T-cell (primary cell): ENCODE results near the gene ARHGEF11. TPM values are rescaled to one million over a fixed set of nuclear protein-coding genes. Genes with fewer than 3 reads are reported as not detected.
A peak's percentile ranks its signal among the peaks of the same experiment; 100 is the strongest.

Experiments
- ATAC-seq, 4 experiments: fragments of 200-7000 bp in 3 of 4; fragments of 150-1000 bp in 1 of 4; cut with Tn5 transposase; replicated peaks in 1 of 4; 1 replicate in 3 of 4; 2 replicates in 1 of 4; pipeline ENCODE4 v1.10.0; 2021; ENCODE audit warnings: moderate library complexity in 3 of 4, mild to moderate bottlenecking in 2 of 4, moderate number of reproducible peaks in 1 of 4
- CTCF ChIA-PET, 2 donors: fragments of 300-600 bp; sonication (Branson Sonifier 250); formaldehyde crosslinking; loops; one replicate each; lab custom pipeline; 2022; ENCODE audit warnings: antibody characterized with exemption in 2 of 2; lab: Charles Lee
- POLR2A ChIA-PET, 2 donors: fragments of 300-600 bp; sonication (Branson Sonifier 250); formaldehyde crosslinking; loops; one replicate each; lab custom pipeline; 2022; ENCODE audit warnings: antibody characterized with exemption in 2 of 2; lab: Charles Lee
- DNase-seq, 35 experiments: peaks; one replicate each; pipeline versions ENCODE4 v3.0.0 to v3.0.0-alpha.2; 2013 to 2023
- H3K27ac ChIP-seq: one replicate; pipeline ENCODE4 v1.5.1; 2013; ENCODE audit warnings: low read length
- H3K27me3 ChIP-seq, 2 experiments: replicated peaks in 1 of 2; 1 replicate in 1 of 2; 2 replicates in 1 of 2; pipeline versions ENCODE4 v1.6.1 to v1.7.0; 2013; ENCODE audit warnings: low read length in 1 of 2, mixed read lengths in 1 of 2; ENCODE audit not compliant: control insufficient read depth in 2 of 2, insufficient read depth in 2 of 2; ENCODE audit errors: extremely low read depth in 1 of 2
- H3K36me3 ChIP-seq, 2 donors: 1 replicate in 1 of 2; 2 replicates in 1 of 2; pipeline versions ENCODE4 v1.6.1 to v1.7.0; 2013; ENCODE audit warnings: low read length in 1 of 2; ENCODE audit not compliant: control insufficient read depth in 2 of 2, insufficient read depth in 1 of 2; ENCODE audit errors: extremely low read depth in 1 of 2
- H3K4me1 ChIP-seq, 2 experiments: 1 replicate in 1 of 2; 2 replicates in 1 of 2; pipeline versions ENCODE4 v1.6.1 to v1.7.0; 2013; ENCODE audit warnings: low read length in 2 of 2, mixed read lengths in 1 of 2; ENCODE audit not compliant: insufficient read depth in 2 of 2, control insufficient read depth in 1 of 2; ENCODE audit errors: extremely low read depth in 1 of 2
- H3K4me3 ChIP-seq, 2 donors: 1 replicate in 1 of 2; 2 replicates in 1 of 2; pipeline versions ENCODE4 v1.5.1 to v1.7.0; 2013; ENCODE audit warnings: mild to moderate bottlenecking in 2 of 2, low read length in 1 of 2, moderate library complexity in 1 of 2; ENCODE audit not compliant: control insufficient read depth in 1 of 2; ENCODE audit errors: extremely low read depth in 1 of 2
- H3K9me3 ChIP-seq: 2 replicates; pipeline ENCODE4 v1.7.0; 2013
- H3K27ac Mint-ChIP-seq, 2 donors: one replicate each; pipeline ENCODE4 v1.8.0; 2020 to 2021; ENCODE audit warnings: mild to moderate bottlenecking in 2 of 2, mixed read lengths in 2 of 2
- H3K27me3 Mint-ChIP-seq, 2 donors: one replicate each; pipeline ENCODE4 v1.8.0; 2021 to 2022; ENCODE audit warnings: mixed read lengths in 2 of 2
- H3K36me3 Mint-ChIP-seq: one replicate; pipeline ENCODE4 v1.8.0; 2021; ENCODE audit warnings: mixed read lengths
- H3K4me1 Mint-ChIP-seq, 3 donors: one replicate each; pipeline ENCODE4 v1.8.0; 2020 to 2022; ENCODE audit warnings: mixed read lengths in 3 of 3, mild to moderate bottlenecking in 1 of 3
- H3K4me3 Mint-ChIP-seq, 3 donors: one replicate each; pipeline ENCODE4 v1.8.0; 2020 to 2022; ENCODE audit warnings: mild to moderate bottlenecking in 3 of 3, mixed read lengths in 3 of 3, moderate library complexity in 3 of 3
- H3K9me3 Mint-ChIP-seq, 3 donors: one replicate each; pipeline ENCODE4 v1.8.0; 2020 to 2022; ENCODE audit warnings: mixed read lengths in 3 of 3
- WGBS: methylation state at CpG from one replicate; pipeline ENCODE4 v1.1.5; 2013; ENCODE audit warnings: missing lambda C conversion rate; ENCODE audit not compliant: insufficient coverage; 5-methylcytosine and 5-hydroxymethylcytosine counted together
- total RNA-seq, 35 experiments: library from RNA in 6 of 35; stranded (reverse) in 6 of 35; fragments of 120-200 nt in 1 of 35; gene quantifications; one replicate each; pipeline versions ENCODE4 v1.2.1 to v1.2.4 and lab custom pipeline; 2013 to 2026

ARHGEF11 gene
- total RNA-seq, 5 donors from 2014 or later (not counting 1 experiment from before 2014, with no cell fraction given), result 20.7 to 34.6 (median 34.1) TPM

GRCh38 chr1:156894711-156895454, 150.7 kb downstream of the ARHGEF11 start:
- Histone ChIP-seq H3K4me1 (peaks cover 4 to 35% of the 10 kb centered on the region in 2 experiments), H3K9me3 (no peaks in the 10 kb centered on the region), H3K36me3 (no peaks in the 10 kb centered on the region), H3K4me3 (no peak overlapping the region), H3K27me3 (peaks cover 0 to 85% of the 10 kb centered on the region in 2 experiments), H3K27ac (no peak overlapping the region)
- Mint-ChIP-seq H3K36me3 (no peaks in the 10 kb centered on the region), H3K4me3 (no peak overlapping the region), H3K4me1 (peaks cover 22 to 30% (median 26%) of the 10 kb centered on the region in 3 donors), H3K27me3 (peaks cover 25 to 61% of the 10 kb centered on the region in 2 donors), H3K27ac (no peak overlapping the region), H3K9me3 (no peaks in the 10 kb centered on the region)
- DNase-seq (no peak), ATAC-seq (no peak)
- CTCF ChIA-PET, result no interaction called here
- 91% methylated on average over 2 of the region's 12 CpGs for WGBS
- POLR2A ChIA-PET, result no interaction called here

- Mint-ChIP-seq H3K4me1 (peaks cover 22 to 30% (median 26%) of the 10 kb centered on the region in 3 donors), H3K36me3 (no peaks in the 10 kb centered on the region), H3K9me3 (no peaks in the 10 kb centered on the region), H3K4me3 (peak overlapping the region in 2 of 3 donors; percentile 43 to 57), H3K27me3 (peaks cover 26 to 65% of the 10 kb centered on the region in 2 donors), H3K27ac (no peak overlapping the region)
- H3K27ac ChIP-seq, result no peak overlapping the region
- ATAC-seq, result no peak
- WGBS, result 46% methylated on average over 3 of the region's 5 CpGs
- H3K9me3 ChIP-seq, result no peaks in the 10 kb centered on the region
- no peak overlapping the region for H3K4me3 ChIP-seq
- peaks cover 0 to 78% of the 10 kb centered on the region in 2 experiments for H3K27me3 ChIP-seq
- H3K36me3 ChIP-seq, result no peaks in the 10 kb centered on the region
- POLR2A ChIA-PET, result no interaction called here
- no peak for DNase-seq
- peaks cover 4 to 35% of the 10 kb centered on the region in 2 experiments for H3K4me1 ChIP-seq
- CTCF ChIA-PET, result no interaction called here
Measured at GRCh38 chr1:156894001-156894400, 151.5 kb downstream of the ARHGEF11 start.

DNA sequence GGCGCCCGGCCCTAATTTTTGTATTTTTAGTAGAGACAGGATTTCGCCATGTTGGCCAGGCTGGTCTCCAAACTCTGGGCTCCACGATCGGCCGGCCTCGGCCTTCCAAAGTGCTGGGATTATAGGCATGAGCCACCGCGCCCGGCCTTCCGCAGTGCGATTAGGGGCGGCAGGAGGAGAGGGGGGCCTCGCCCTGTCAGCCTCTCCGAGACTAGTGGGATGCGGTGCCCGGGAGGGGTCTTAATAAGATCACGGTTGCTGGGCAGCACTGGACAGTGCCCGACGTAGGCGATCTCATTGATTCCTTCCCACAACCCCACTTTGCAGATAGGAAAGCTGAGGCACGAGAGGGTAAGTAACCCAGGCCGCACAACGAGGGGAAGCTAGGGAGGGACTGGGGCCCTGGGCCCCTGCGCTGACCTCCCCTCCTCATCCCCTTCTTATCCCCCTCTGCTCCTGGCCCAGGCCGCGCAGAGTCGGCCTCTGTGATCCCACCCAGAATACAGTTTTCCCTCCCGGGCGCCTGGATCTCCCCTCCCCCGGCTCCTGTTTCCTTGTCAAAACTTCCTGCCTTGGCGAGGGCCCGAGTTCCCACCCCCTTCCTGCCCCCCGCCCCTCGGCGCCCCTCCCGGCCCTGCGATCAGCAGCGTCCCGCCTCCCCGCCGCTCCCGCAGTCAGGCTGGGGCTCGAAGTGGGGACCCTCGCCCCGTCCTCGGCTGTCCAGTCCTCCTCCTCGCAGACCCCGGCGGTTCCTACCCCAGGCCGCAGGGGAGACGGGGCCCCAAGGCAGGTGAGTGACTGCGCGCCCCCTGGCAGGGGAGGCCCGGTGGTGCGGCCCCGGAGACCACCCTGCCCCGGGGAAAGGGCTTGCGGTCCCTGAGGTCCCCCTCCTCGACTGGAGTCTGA, 152.2 kb downstream of the ARHGEF11 start, which contains the start of gene PEAR1:
Gene PEAR1, plus strand, starts transcription at position 671 of the 906 bp plus-strand sequence. CDS start 10,209 bp downstream, outside the sequence.
- H3K27ac Mint-ChIP-seq, result no peak within 1 kb of the TSS
- WGBS, result 12% methylated on average over 48 of the region's 60 CpGs
- peak within 1 kb of the TSS; percentile 61 to 75 (median 62) for H3K4me3 Mint-ChIP-seq
- CTCF ChIA-PET, result interaction anchor here (0.6 to 1.7 kb wide), 9 partner anchors 14 to 564 kb away, joined by 3 to 6 read pairs (median 3); no protein-coding TSS in a partner anchor
- H3K27me3 Mint-ChIP-seq, result peaks cover 23 to 62% of the 10 kb centered on the region in 2 donors
- Histone ChIP-seq H3K4me3 (peak within 1 kb of the TSS; percentile 24 to 69), H3K9me3 (no peaks in the 10 kb centered on the region), H3K27ac (no peak within 1 kb of the TSS), H3K27me3 (peaks cover 0 to 80% of the 10 kb centered on the region in 2 experiments), H3K36me3 (no peaks in the 10 kb centered on the region), H3K4me1 (peaks cover 4 to 34% of the 10 kb centered on the region in 2 experiments)
- H3K9me3 Mint-ChIP-seq, result no peaks in the 10 kb centered on the region
- H3K4me1 Mint-ChIP-seq, result peaks cover 17 to 25% (median 23%) of the 10 kb centered on the region in 3 donors
- DNase-seq (peak in 2 of 35 experiments; percentile 3 to 9), ATAC-seq (no peak)
- no peaks in the 10 kb centered on the region for H3K36me3 Mint-ChIP-seq
- POLR2A ChIA-PET, result no interaction called here

GRCh38 chr1:156892190-156893047, 153.1 kb downstream of the ARHGEF11 start:
- Mint-ChIP-seq H3K27ac (no peak overlapping the region), H3K4me3 (peak overlapping the region; percentile 61 to 75 (median 62)), H3K36me3 (no peaks in the 10 kb centered on the region), H3K27me3 (peaks cover 23 to 61% of the 10 kb centered on the region in 2 donors), H3K9me3 (no peaks in the 10 kb centered on the region), H3K4me1 (peaks cover 15 to 22% (median 22%) of the 10 kb centered on the region in 3 donors)
- 3% methylated on average over 34 of the region's 48 CpGs for WGBS
- DNase-seq (peak; percentile 59 to 89 (median 78)), ATAC-seq (peak; percentile 92 to 98 (median 94))
- Histone ChIP-seq H3K27me3 (peaks cover 0 to 80% of the 10 kb centered on the region in 2 experiments), H3K36me3 (no peaks in the 10 kb centered on the region), H3K9me3 (no peaks in the 10 kb centered on the region), H3K4me1 (peaks cover 4 to 29% of the 10 kb centered on the region in 2 experiments), H3K27ac (no peak overlapping the region), H3K4me3 (peak overlapping the region; percentile 24 to 69)
- ChIA-PET CTCF (interaction anchor here (0.6 to 1.7 kb wide), 11 partner anchors 10 to 563 kb away, joined by 3 to 6 read pairs (median 3); no protein-coding TSS in a partner anchor), POLR2A (no interaction called here)

GRCh38 chr1:156889802-156890580, 155.6 kb downstream of the ARHGEF11 start:
- 35% methylated on average over 7 of the region's 8 CpGs for WGBS
- ChIA-PET POLR2A (interaction anchor here in 1 of 2 donors (0.6 kb wide), 3 partner anchors 31 to 93 kb away, joined by 3 to 5 read pairs (median 3); no protein-coding TSS in a partner anchor), CTCF (interaction anchor here (0.6 to 1.9 kb wide), 8 partner anchors 38 to 164 kb away, joined by 3 to 14 read pairs (median 6); no protein-coding TSS in a partner anchor)
- H3K4me3 ChIP-seq, result no peak overlapping the region
- DNase-seq (peak in 25 of 35 experiments; percentile 12 to 70 (median 30)), ATAC-seq (peak in 1 of 4 experiments; percentile 34)
- no peak overlapping the region for H3K27ac ChIP-seq
- peaks cover 4 to 29% of the 10 kb centered on the region in 2 experiments for H3K4me1 ChIP-seq
- peaks cover 34 to 59% of the 10 kb centered on the region in 2 donors for H3K27me3 Mint-ChIP-seq
- H3K36me3 ChIP-seq, result no peaks in the 10 kb centered on the region
- H3K9me3 Mint-ChIP-seq, result no peaks in the 10 kb centered on the region
- H3K9me3 ChIP-seq, result no peaks in the 10 kb centered on the region
- no peak overlapping the region for H3K4me3 Mint-ChIP-seq
- no peak overlapping the region for H3K27ac Mint-ChIP-seq
- no peaks in the 10 kb centered on the region for H3K36me3 Mint-ChIP-seq
- peaks cover 15 to 22% (median 22%) of the 10 kb centered on the region in 3 donors for H3K4me1 Mint-ChIP-seq
- H3K27me3 ChIP-seq, result peaks cover 2 to 77% of the 10 kb centered on the region in 2 experiments
